Measurements from ENCODE around the gene MICAL2.
A peak's percentile ranks its signal among the peaks of the same experiment; 100 is the strongest.

Gene MICAL2

GRCh38 chr11:12103411-12104225 is 6.8 kb upstream of the MICAL2 start:
- no peak for TF ChIP-seq CTCF (IDR thresholded peaks at IDR 0.05; ENCODE audit: low read depth, low read length, missing control alignments)
- DNase-seq (ENCODE audit: low read depth) = no peak

GRCh38 chr11:12105471-12105870 is 4.9 kb upstream of the MICAL2 start:
- H3K4me3 ChIP-seq (ENCODE audit: low read depth, low read length) = no peak overlapping the region
- in situ Hi-C loops (cut with HindIII; ENCODE audit: low sequenced_read_pairs) = no loop called here
- no peak for DNase-seq (ENCODE audit: low read depth)
- no peak for TF ChIP-seq CTCF (IDR thresholded peaks at IDR 0.05; ENCODE audit: low read depth, low read length, missing control alignments)

More at GRCh38 chr11:12103411-12104225, 6.8 kb upstream of the MICAL2 start:
- H3K4me3 ChIP-seq (ENCODE audit: low read depth, low read length) = no peak overlapping the region
- in situ Hi-C loops (cut with HindIII; ENCODE audit: low sequenced_read_pairs) = no loop called here

GRCh38 chr11:12106101-12106500 is 4.3 kb upstream of the MICAL2 start:
- no peak overlapping the region for H3K4me3 ChIP-seq (ENCODE audit: low read depth, low read length)
- no peak for TF ChIP-seq CTCF (IDR thresholded peaks at IDR 0.05; ENCODE audit: low read depth, low read length, missing control alignments)
- in situ Hi-C loops (cut with HindIII; ENCODE audit: low sequenced_read_pairs) = no loop called here
- DNase-seq (ENCODE audit: low read depth) = no peak

GRCh38 chr11:12106501-12106900 is 3.9 kb upstream of the MICAL2 start:
- in situ Hi-C loops (cut with HindIII; ENCODE audit: low sequenced_read_pairs) = no loop called here
- no peak for DNase-seq (ENCODE audit: low read depth)
- H3K4me3 ChIP-seq (ENCODE audit: low read depth, low read length) = no peak overlapping the region
- no peak for TF ChIP-seq CTCF (IDR thresholded peaks at IDR 0.05; ENCODE audit: low read depth, low read length, missing control alignments)

- no peak for DNase-seq (ENCODE audit: low read depth)
- TF ChIP-seq CTCF (IDR thresholded peaks at IDR 0.05; ENCODE audit: low read depth, low read length, missing control alignments) = no peak
- in situ Hi-C loops (cut with HindIII; ENCODE audit: low sequenced_read_pairs) = no loop called here
- no peak overlapping the region for H3K4me3 ChIP-seq (ENCODE audit: low read depth, low read length)
Measured at GRCh38 chr11:12108875-12109453, 1.4 kb upstream of the MICAL2 start.

- TF ChIP-seq CTCF (IDR thresholded peaks at IDR 0.05; ENCODE audit: low read depth, low read length, missing control alignments) = no peak
- H3K4me3 ChIP-seq (ENCODE audit: low read depth, low read length) = peak overlapping the region; percentile 79
- no peak for DNase-seq (ENCODE audit: low read depth)
Measured at GRCh38 chr11:12109591-12110196, 696 bp upstream of the MICAL2 start.

More at GRCh38 chr11:12109591-12110196, 696 bp upstream of the MICAL2 start:
- in situ Hi-C loops (cut with HindIII; ENCODE audit: low sequenced_read_pairs) = no loop called here
